Stimulated activated CD8-positive, alpha-beta memory T cell treated with anti-CD3 and anti-CD28 coated beads, Interleukin-12 subunit alpha, Interleukin-12 subunit beta, amount 100 ng/mL, for 24 hours (primary cell): ENCODE measurements around the gene GTF2H2C.
A peak's percentile ranks its signal among the peaks of the same experiment; 100 is the strongest.
"Not testable (repeated sequence)": the region's sequence is repeated elsewhere in the genome, so short reads cannot be mapped to it uniquely, and the experiment has no call there.

Source experiments
- DNase-seq: peaks from one replicate; pipeline ENCODE4 v3.0.0-alpha.2; 2020; ENCODE audit errors: extremely low read depth

GTF2H2C gene

DNA sequence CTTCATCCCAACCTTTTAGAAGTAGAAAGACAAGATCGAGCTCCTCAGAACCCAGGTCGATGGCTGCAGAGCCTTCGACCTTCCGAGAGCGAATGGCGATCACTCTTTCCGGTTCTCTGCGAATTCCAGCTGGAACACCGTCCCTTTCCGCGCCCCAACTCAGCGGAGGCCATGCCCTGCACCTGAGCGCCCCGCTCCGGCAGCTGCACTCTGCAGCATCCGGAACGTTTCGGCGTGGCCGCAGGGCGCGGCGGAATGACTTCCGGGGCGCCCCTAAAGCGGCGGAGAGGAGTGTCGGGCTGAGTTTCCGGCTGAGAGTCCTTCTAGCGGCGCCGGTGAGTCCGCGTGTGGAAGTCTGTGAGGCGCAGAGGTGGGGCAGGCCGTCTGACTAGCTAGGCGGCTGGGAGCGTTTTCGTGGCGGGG is at the start of gene GTF2H2C:
Gene GTF2H2C (plus strand): TSS at position 284 of the 423 bp plus-strand sequence. CDS start 4,942 bp downstream, outside the sequence.
- DNase-seq: peak; percentile 40

DNA sequence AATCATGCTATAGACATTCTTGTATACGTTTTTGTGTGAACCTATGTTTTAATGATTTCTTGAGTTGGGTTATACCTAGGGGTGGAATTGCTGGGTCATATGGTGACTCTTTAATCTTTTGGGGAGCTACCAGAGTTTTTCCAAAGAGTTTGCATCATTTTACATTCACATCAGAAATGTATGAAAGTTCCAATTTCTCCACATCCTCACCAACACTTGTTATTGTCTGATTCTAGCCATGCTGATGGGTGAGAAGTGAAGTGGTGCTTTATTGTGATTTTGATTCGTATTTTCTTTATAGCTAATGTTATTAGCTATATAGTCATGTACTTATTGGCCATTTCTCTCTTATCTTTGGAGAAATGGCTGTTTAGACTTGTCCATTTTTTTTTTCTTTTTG is 49.3 kb upstream of the GTF2H2C start:
- no peak for DNase-seq

DNA sequence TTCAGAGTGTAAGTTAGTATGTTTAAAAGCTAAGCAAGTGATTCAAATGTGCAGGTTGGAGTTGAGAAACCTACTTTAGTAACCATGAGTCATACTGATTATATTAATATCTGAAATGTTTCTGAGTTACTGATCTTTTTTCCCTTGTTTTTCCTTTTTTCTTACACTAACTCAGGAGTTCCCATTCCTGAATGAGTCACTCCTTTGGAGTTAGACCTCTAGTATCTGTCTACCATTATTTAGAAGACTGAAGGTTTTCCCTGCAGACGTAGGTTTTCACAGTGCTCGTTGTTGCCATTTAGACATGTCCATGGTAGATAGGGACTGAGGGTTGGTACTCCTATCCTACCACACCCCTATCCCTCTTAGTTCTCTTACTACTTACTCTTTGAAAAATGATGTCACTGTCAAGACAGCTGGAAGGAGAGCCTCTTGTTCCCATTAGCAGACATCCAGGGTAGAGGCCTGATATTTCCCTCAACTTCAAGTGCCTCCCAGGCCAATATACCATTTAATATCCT is 47.2 kb upstream of the GTF2H2C start:
- DNase-seq: no peak

DNA sequence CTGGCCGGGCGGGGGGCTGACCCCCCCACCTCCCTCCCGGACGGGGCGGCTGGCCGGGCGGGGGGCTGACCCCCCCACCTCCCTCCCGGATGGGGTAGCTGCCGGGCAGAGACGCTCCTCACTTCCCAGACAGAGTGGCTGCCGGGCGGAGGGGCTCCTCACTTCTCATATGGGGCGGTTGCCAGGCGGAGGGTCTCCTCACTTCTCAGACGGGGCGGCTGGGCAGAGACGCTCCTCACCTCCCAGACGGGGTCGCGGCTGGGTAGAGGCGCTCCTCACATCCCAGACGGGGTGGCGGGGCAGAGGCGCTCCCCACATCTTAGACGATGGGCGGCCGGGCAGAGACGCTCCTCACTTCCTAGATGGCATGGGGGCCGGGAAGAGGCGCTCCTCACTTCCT is 44.4 kb upstream of the GTF2H2C start:
- DNase-seq: not testable (repeated sequence)

DNA sequence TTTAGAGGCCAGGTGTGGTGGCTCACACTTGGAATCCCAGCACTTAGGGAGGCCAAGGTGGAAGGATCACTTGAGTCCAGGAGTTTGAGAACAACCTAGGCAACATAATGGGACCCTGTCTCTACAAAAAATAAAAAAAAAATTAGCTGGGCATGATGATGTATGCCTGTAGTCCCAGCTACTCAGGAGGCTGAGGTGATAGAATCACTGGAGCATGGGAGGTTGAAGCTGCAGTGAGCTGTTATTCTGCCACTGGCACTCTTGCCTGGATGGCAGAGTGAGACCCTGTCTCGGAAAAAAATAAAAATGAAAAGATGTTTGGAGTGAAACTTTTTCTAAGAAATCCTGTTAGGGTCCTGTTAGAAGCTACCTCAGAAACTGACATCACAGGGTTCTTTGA is 43.2 kb upstream of the GTF2H2C start:
- no peak for DNase-seq

DNA sequence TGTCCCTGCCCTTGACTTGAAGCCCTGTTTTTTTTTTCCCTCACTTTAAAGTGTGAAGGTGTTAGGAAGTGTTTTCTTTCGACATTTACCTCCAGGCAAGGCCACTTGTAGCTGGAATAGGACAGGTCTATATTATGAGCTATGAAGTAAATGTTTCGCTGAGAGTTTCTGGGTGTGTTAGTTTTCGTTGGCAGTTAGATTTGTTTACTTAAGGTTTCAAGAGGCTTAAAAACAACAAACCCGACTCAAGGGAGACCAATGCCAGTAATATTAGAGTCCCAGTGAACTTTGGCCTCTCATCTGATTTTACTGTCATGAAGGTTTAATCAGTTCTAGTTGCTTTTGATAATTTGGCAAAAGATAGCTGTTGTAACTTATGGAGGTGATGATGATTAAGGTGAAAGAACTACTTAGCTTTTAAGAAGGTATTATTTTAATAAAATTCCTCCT is 42.2 kb upstream of the GTF2H2C start:
- DNase-seq: no peak

DNA sequence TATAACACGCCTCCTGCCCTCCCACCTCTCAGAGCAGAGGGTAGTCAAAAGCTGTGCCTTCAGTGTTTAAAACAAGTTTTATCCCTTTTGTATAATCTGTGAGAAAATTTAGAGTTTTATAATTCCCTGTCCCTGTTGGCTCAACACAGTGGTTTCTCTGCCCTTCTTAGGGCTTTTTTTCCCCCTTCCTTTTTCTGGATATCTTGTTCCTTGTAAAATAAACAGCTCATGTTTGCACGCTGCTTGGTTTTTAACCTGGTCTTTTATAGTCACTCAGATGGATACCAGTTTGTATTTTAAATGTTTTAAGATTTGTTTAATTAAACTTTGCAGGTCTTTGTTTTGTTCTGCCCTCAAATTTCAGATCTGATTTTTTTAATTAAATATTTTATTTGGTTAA is 40.7 kb upstream of the GTF2H2C start:
- no peak for DNase-seq

DNA sequence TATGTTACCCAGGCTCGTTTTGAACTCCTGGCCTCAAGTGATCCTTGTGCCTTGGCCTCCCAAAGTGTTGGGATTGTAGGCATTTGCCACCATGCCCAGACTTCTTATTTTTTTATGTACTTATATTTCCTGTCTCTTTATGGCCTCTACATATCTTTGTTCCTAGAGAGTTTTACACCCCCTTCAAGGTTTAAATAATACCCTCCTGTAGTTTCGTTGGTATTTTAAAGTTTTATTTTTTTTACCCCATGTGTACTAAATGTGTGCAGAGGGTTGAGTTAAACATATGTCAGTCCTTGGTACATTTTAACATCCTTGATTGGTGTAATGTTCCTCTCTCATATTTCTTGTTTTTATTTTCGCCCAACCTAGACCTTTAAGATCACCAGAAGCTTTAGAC is 38.0 kb upstream of the GTF2H2C start:
- DNase-seq: no peak

DNA sequence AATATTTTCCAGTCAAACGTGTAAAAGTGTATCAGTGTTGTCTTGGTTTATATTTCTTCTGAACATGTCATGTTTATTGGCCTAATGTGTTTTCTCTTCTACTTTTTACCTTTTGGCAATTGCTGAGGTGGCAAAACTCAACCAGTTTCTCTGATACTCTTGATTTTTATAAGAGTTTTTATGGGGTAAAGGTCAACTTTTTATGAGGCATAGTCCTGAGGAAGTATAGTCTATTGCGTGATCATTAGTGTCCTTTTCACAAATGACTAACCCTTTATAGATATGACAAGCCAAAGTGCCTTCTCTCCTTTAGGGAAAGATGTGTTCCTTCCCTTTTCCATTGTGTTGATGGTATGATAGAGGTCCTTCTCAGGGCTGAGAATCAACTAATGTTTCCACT is 34.5 kb upstream of the GTF2H2C start:
- no peak for DNase-seq

DNA sequence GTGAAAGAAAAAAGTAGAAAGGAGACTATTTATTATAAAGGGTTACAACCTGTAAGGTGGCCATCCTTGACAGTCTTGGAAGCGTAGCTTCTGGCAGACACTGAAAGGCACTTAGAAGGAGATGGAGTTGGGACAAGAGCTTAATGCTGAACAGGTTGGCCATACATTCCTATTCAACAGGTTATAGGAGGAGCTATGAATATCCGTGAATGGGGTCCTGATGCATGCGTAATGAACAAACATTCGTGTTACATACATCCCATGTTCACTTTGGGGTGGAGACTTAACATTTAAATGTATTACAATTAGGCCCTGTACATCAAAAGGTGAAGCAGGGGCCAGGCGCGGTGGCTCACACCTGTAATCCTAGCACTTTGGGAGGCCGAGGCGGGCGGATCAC is 33.3 kb upstream of the GTF2H2C start:
- DNase-seq: no peak

DNA sequence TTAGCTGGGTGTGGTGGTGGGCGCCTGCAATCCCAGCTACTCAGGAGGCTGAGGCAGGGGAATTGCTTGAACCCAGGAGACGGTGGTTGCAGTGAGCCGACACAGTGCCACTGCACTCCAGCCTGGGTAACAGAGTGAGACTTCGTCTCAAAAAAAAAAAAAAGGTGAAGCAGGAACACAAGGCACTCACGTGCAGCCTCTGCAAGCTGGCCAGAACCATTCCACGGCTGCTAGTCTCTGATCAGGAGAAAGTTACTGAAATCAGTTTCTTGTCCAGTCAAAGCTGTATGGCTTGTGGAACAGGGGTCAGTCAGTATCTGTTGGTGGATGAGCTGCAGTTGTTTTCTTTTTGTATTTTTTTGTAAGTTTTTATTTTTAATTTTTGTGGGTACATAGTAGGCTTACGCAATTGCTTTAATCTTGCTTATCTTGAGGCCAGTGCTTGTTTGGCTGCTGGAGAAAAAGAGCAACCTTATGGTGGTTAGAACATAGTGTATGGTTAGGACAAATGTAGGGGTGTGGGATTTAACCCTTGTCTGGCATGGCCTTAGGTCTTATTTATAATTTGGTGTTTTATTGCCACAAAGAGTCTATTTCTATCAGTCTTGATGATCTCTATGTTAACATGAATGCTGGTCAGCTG is 32.7 kb upstream of the GTF2H2C start:
- no peak for DNase-seq

DNA sequence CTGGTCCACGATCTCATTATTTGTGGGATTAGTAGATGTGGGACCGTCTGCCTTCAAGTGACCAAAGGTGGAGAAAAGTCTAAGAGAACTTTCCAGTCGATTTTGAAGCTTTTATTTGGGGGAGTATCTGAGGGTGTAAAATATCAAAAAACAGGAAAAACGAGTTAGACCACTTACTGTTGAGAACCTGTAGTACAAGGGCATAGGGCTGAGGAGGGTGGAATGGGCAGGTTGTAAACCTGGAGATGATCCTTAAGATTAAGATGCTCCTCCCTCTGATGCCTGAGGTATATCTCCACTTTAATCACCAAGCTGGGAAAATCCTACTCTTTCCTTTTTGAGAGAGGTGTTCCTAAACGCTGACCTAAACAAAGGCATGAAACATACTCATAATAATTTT is 32.0 kb upstream of the GTF2H2C start:
- DNase-seq: no peak

DNA sequence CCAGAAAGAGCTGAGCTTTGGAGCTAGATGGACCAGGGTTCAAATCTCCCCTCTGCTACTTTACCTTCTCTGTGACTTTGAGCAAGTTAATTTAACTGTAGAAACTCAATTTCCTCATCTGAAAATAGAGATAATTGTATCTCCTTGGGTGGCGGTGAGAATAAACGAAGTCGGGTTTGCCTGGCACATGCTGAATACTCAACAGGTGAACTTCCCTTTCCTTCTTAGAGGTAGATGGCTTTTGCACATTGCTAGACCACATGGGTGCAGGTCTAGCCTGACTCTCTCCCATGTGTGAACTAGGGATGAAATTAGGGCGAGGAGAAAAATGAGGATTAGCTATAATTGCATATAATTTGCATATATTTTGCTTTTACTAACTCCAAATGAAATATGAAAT is 31.4 kb upstream of the GTF2H2C start:
- no peak for DNase-seq

DNA sequence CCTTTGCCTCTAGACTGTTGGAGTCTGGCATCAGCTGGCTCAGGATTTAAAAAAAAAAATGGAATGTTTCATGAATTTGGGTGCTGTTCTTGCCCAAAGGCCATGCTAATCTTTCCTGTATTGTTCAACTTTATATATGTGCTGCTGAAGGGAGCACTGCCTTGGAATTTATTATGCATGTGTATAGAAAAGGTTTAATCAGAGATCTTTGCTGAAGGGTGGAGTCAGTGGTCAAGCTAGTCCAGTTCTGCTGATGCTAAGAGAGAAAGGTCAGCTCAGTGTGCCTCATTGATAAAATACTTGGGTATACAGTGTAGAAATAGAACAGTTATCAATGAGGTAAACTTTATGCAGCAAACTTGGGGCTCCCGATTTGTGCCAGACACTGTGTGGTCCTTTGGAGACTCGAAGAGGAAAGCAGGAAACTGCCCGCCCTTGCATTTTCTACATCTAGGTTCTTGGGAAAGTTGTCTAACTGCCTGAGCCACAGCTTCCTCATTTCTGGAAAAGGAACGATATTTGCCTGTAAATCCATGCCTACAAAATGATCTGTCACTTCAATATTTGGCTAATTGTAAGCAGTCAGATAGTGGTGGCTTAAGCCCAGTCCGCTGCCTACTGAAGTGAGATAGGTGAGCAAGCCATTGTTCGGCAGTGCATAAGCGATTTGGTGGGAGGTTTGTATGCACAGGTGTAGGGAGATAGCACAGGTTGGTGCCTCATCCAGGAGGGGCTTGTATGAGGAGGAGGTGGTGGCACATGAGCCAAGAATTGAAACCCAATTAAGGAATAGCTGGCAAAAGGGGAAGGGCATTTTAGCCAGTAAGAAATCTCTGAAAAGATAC is 29.2 kb upstream of the GTF2H2C start:
- DNase-seq: no peak

DNA sequence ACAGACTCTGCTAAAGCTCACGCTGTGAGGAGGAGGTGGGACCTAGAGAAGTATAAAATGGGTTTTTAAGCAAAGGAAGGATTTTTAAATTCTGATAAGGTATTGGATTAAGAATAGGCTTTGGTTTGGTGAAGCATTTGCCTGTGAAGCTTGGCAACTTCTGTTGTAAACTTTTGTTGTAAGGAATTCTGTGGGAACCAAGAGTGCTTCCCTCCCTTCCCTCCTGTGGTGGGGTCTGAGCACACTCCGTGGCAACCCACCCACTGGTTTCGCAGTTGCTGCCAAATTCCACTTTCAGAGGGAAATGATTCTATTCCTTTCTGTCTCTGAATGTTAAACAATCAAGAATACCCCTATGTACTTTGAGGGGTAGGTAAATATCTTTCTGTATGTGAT is 28.6 kb upstream of the GTF2H2C start:
- no peak for DNase-seq

DNA sequence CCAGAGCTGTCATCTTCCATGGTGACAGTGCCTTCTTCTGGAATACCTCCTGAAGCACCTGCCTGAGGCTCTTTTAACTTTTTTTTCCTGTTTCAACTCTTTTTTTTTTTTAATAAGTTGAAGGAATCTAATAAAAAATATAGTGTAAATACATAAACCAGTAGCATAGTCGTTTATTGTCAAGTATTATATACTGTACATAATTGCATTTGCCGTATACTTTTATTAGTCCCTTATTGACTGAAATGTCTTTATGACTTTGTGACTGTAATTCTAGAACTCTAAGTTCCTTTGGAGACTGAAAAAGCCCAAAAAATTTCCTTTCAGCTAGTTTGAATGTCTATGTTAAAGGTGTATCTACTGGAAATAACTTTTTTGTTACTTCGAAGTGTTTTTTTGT is 22.1 kb upstream of the GTF2H2C start:
- not testable (repeated sequence) for DNase-seq

DNA sequence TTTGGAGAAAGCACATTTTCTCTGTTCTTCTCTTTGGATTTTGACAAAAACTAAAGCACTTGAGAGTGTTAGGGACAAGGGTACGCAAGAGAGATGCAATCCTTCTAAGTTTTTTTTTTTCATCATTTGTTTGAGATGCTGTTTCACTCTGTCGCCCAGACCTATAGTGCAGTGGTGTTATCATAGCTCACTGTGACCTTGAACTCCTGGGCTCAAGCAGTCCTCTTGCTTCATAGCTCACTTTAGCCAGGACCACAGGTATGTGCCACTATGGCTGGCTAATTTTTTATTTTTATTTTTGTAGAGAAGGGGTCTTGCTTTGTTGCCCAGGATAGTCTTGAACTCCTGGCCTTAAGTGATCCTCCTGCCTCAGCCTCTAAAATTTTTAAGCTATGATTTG is 21.3 kb upstream of the GTF2H2C start:
- not testable (repeated sequence) for DNase-seq

DNA sequence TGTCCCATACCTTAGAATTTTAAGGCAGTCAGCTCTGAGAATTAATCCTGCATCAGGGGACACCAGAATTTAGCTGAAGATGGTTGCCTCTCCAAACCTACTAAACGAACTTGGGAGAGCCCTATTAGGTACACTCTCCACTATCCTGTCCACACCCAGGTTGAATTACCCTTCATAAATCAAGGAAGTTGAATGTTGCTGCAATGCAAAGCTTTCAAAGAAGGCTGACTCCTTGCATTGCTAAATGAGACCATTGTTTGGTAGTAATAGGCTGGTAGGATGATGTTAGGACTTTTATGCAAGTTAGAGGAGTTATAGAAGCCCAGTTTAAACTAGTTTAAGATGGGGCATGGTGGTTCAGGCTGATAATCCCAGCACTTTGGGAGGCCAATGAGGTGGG is 18.6 kb upstream of the GTF2H2C start:
- not testable (repeated sequence) for DNase-seq

DNA sequence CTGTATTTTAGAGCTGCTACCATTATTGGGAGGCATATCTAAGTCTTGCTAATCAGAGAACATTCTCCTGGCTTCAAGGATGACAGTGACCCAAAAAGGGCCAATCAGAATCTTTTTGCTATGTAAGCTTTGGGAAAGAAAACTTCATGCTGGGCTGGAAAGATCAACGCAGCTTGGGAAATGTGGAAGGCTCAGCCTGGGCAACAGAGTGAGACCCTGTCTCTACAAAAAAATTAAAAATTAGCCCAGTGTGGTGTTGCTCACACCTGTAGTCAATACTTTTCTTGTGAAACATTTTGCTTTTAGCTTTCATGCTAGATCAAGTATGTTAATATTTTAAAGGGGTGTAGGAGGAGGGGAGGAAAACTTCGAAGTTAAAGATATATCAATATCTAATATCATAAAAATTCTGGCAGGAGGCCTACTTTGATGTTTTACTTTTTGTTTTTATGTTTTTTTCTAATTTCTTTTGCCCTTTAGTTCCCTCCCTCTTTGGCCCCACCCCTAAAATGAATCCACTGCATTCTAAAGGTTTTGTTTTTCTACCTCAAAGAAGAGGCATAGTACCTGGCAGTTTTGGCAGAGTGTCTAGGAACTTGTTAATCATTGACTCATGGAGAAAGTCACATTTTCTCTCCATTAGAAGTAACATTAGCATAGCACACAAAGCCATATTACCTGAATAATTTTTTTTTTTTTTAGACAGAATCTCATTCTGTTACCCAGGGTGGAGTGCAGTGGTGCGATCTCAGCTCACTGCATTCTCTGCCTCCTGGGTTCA is 17.0 kb upstream of the GTF2H2C start:
- DNase-seq: not testable (repeated sequence)

DNA sequence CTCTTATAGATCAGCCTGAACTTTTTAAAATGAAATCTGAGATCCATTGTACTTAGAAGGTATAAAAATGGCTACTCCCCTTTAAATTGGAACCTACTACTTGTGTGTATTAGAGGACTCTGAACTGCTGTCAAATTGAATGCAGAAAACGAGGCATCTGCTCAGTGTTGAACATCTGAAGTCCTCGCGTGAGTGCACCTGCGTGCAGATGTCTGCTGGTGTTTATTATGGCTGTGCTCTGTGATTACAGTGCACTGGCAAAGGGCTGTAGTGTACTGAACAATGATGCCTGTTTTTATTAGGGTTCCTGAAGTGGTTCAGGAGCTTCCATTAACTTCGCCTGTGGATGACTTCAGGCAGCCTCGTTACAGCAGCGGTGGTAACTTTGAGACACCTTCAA is 15.4 kb upstream of the GTF2H2C start:
- DNase-seq: not testable (repeated sequence)

DNA sequence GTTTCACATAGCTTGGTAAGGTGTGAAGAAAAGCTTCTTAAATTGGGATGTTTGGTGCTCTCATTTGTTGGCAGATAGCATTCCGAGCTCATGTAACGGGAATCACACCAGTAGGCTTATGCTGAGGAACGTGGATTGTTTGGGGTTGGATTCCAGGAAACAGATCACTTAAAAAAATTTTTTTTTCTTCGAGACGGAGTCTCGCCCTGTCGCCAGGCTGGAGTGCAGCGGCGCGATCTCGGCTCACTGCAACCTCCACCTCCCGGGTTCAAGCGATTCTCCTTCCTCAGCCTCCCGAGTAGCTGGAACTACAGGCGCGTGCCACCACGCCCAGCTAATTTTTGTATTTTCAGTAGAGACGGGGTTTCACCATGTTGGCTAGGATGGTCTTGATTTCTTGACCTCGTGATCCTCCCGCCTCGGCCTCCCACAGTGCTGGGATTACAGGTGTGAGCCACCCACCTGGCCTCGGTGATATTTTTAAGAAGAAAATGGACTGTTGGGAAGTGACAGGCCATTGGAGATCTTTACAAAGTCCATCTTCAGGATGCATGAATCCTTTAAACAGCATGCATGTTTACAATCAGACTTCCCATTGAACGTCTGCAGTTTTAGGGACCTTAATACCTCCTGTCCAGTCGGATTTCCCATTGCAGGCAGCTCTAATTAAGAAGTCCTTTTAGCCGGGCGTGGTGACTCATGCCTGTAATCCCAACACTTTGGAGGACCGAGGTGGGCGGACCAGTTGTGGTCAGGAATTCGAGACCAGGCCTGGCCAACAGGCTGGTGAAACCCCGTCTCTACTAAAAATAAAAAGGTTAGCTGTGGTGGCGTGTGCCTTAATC is 818 bp downstream of the GTF2H2C start:
- not testable (repeated sequence) for DNase-seq
